ENCODE results near the gene COX5A.

Gene COX5A

DNA sequence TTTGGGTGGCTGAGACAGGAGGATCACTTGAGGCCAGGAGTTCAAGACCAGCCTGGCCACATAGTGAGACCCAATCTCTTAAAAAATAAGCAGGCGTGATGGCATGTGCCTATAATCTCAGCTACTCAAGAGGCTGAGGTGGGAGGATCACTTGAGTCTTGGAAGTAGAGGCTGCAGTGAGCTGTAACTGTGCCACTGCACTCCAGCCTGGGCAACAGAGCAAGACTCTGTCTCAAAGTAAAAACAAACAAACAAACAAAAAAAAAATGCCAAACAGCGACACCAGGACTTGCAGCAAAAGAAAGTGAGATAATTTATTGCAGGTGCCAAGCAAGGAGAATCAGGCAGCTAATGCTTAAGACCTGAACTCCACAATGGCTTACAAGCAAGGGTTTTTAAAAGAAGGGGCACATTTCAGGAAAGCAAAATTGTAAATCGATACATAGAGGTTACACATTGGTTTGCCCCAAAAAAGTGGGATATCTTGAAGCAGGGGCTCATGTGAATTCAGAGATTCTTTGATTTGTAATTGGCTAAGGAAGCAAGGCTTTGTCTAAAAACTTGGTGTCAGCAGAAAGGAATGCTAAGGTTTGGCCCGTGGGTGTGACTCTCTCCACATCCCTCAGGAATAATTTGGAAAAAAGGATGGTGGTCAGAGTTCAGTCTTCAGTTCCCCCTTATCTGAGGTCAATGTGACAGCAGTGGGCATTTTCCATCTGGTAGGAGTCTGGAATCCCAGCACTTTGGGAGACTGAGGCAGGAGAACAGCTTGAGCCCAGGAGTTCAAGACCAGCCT is 53.2 kb downstream of the COX5A start:
- no peak for DNase-seq (ENCODE audit: extremely low spot score)
- TF ChIP-seq SP1 (IDR thresholded peaks at IDR 0.05) (no peak), LEF1 (IDR thresholded peaks at IDR 0.05; ENCODE audit: borderline replicate concordance) (no peak), ZNF384 (IDR thresholded peaks at IDR 0.05) (no peak), FOXA1 (IDR thresholded peaks at IDR 0.05) (no peak), ARNT (IDR thresholded peaks at IDR 0.05) (no peak)
- ChIA-PET CTCF (interaction anchor here (0.7 kb wide), 1 partner anchor 17 kb away, joined by 3 read pairs; no protein-coding TSS in a partner anchor), POLR2A (no interaction called here)

DNA sequence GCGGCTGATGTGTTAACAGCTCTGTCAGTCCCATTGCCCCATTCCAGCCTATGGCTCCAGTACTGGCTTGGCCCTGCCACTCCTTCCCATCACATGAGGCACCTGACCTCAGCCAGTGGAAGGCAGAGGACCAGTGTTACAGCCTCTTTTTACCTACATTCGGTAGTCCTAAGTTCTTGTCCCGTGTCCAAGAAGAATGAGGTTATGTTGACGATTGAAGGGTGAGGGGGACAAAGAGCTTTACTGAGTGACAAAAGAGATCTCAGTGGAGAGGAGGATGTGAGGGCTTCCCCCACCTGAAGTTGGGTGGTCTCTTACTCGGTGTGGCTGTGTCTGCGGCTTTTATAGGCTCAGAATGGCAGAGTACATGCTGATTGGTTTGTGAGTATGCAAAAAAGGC is 55.3 kb downstream of the COX5A start:
- no peak for DNase-seq (ENCODE audit: extremely low spot score)
- CTCF ChIA-PET, result interaction anchor here (0.6 to 1.9 kb wide), 2 partner anchors 19 to 1067 kb away, joined by 3 to 8 read pairs; no protein-coding TSS in a partner anchor
- TF ChIP-seq SUZ12 (IDR thresholded peaks at IDR 0.05) (no peak), LEF1 (IDR thresholded peaks at IDR 0.05; ENCODE audit: borderline replicate concordance) (no peak), TARDBP (IDR thresholded peaks at IDR 0.05) (no peak), HDGF (IDR thresholded peaks at IDR 0.05; ENCODE audit: borderline replicate concordance) (no peak), L3MBTL2 (conservative IDR thresholded peaks at IDR 0.05) (no peak)
- POLR2A ChIA-PET, result interaction anchor here (1.3 kb wide), 1 partner anchor 24 kb away, joined by 5 read pairs; the partner anchor contains the start of gene FAM219B

DNA sequence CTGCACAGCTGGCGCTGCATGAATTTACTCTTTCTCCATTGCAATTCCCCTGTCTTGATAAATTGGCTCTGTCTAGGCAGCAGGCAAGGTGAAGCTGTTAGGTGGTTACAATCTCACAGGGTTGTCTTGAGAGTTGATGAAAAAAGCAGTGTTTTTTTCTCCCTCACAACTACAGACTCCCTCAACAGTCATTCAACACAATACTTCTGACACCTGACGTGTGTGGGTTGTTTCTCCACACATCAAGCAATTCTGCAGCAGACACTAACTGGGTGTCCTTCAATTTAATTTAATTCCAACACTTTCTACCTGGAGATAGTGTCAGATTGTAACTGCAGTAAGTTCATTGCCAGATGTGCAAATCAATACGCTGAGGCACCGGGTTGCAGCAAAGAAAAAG is 59.6 kb downstream of the COX5A start:
- TF ChIP-seq, protein P1, sequence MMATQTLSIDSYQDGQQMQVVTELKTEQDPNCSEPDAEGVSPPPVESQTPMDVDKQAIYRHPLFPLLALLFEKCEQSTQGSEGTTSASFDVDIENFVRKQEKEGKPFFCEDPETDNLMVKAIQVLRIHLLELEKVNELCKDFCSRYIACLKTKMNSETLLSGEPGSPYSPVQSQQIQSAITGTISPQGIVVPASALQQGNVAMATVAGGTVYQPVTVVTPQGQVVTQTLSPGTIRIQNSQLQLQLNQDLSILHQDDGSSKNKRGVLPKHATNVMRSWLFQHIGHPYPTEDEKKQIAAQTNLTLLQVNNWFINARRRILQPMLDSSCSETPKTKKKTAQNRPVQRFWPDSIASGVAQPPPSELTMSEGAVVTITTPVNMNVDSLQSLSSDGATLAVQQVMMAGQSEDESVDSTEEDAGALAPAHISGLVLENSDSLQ (IDR thresholded peaks at IDR 0.05), result no peak
- TF ChIP-seq FOXM1 (IDR thresholded peaks at IDR 0.05; ENCODE audit: borderline replicate concordance), result no peak
- no peak for TF ChIP-seq TARDBP (IDR thresholded peaks at IDR 0.05)
- TF ChIP-seq BHLHE40 (IDR thresholded peaks at IDR 0.05; ENCODE audit: borderline replicate concordance), result no peak
- no peak for TF ChIP-seq ARNT (IDR thresholded peaks at IDR 0.05)
- no peak for TF ChIP-seq SP1 (IDR thresholded peaks at IDR 0.05)
- no peak for TF ChIP-seq FOXA1 (IDR thresholded peaks at IDR 0.05)
- TF ChIP-seq ZNF384 (IDR thresholded peaks at IDR 0.05), result no peak
- no peak for TF ChIP-seq LEF1 (IDR thresholded peaks at IDR 0.05; ENCODE audit: borderline replicate concordance)
- no peak for TF ChIP-seq L3MBTL2 (conservative IDR thresholded peaks at IDR 0.05)
- no peak for TF ChIP-seq ELF4 (IDR thresholded peaks at IDR 0.05)
- TF ChIP-seq NFRKB (IDR thresholded peaks at IDR 0.05), result no peak
- TF ChIP-seq HDGF (IDR thresholded peaks at IDR 0.05; ENCODE audit: borderline replicate concordance), result no peak
- no peak for TF ChIP-seq CTBP1 (IDR thresholded peaks at IDR 0.05; ENCODE audit: borderline replicate concordance)
- TF ChIP-seq FOXK2 (IDR thresholded peaks at IDR 0.05), result no peak
- no peak for DNase-seq (ENCODE audit: extremely low spot score)
- POLR2A ChIA-PET, result interaction anchor here (1.4 to 2.2 kb wide), 2 partner anchors 22 to 28 kb away, joined by 3 to 10 read pairs; partner anchors contain the start of gene FAM219B
- CTCF ChIA-PET, result no interaction called here

DNA sequence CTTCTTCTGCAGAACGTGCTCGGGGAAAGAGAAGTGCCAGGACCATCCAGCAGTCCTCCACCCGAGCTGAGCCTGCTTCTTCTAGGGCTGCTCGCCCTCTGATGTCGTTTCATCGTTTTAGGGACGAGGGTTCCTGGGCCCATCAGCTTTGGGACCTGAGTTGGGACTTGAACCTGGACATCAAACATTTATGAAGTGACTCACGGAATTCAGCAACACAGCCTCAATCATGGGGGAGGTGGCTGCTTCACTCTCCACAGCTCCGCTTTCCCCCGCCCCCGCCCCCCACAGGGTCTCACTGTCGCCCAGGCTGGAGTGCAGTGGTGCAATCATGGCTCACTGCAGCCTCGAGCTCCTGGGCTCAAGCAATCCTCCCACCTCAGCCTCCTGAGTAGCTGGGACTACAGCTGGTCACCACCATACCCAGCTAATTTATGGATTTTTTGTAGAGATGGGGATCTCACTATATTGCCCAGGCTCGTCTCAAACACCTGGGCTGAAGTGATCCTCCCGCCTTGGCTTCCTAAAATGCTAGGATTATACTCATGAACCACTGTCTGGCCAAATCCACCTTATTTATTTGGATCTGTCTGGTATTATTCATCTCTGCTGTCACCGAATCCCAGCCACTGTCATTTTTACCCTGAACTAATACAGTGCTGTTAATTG is 64.0 kb downstream of the COX5A start:
- ChIA-PET CTCF (interaction anchor here (0.6 to 1.4 kb wide), 2 partner anchors 27 to 44 kb away, joined by 3 to 4 read pairs; no protein-coding TSS in a partner anchor), POLR2A (interaction anchor here (0.9 to 1.6 kb wide), 5 partner anchors 15 to 83 kb away, joined by 3 to 5 read pairs (median 4); partner anchors contain the start of genes MPI and ULK3)
- peak; percentile 57 for DNase-seq (ENCODE audit: extremely low spot score)
- TF ChIP-seq BHLHE40 (IDR thresholded peaks at IDR 0.05; ENCODE audit: borderline replicate concordance), result no peak
- no peak for TF ChIP-seq ELF4 (IDR thresholded peaks at IDR 0.05)
- TF ChIP-seq TARDBP (IDR thresholded peaks at IDR 0.05), result no peak
- TF ChIP-seq LEF1 (IDR thresholded peaks at IDR 0.05; ENCODE audit: borderline replicate concordance), result no peak
- TF ChIP-seq SP1 (IDR thresholded peaks at IDR 0.05), result no peak
- TF ChIP-seq, protein P1 (IDR thresholded peaks at IDR 0.05), result no peak
- TF ChIP-seq FOXK2 (IDR thresholded peaks at IDR 0.05), result no peak
- TF ChIP-seq CTBP1 (IDR thresholded peaks at IDR 0.05; ENCODE audit: borderline replicate concordance), result no peak
- no peak for TF ChIP-seq HDGF (IDR thresholded peaks at IDR 0.05; ENCODE audit: borderline replicate concordance)
- TF ChIP-seq NFRKB (IDR thresholded peaks at IDR 0.05), result no peak
- TF ChIP-seq ZNF384 (IDR thresholded peaks at IDR 0.05), result no peak
- TF ChIP-seq ARNT (IDR thresholded peaks at IDR 0.05), result no peak
- no peak for TF ChIP-seq FOXM1 (IDR thresholded peaks at IDR 0.05; ENCODE audit: borderline replicate concordance)
- TF ChIP-seq L3MBTL2 (conservative IDR thresholded peaks at IDR 0.05), result no peak

DNA sequence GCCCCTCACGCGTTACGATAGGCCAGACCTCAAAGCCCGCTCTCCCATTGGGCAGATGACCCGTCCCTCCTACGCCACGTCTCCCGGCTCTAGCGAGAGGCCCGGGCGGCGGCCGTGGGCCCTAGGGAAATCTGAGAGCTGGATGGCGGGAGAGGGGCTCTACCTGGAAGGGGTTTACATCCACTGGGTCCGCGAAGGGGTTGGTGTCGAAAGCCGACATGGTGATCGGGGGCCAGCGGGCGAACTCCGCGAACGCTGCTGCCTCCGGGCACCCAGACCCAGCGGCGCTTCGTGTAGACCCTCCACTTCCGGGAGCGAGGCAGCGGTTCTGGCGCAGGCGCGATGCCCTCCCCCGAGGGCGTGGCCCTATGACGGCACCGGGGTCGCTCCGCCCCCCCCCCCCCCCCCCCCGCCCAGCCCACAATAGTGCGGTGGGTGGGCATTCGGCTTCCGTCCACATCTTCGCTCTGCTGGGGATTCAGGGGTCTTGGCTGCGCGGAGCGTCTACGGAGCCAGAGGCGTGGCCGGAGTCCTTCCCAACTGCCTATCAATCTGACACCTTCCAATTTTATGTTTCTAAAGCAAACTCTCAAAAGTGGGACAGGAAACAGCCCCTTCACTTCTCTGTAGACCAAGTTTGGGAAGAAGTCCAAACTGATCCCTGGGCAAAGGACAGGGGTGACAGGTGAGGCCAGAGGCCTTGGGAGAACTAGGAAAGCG is 64.7 kb downstream of the COX5A start, which contains the start of gene SCAMP2:
Gene SCAMP2, minus strand, starts transcription at position 330 of the 720 bp plus-strand sequence. Its CDS starts 110 bp downstream, at position 220.
- DNase-seq (ENCODE audit: extremely low spot score), result peak; percentile 98
- CTCF ChIA-PET, result interaction anchor here (0.6 to 1.4 kb wide), 2 partner anchors 28 to 45 kb away, joined by 3 to 4 read pairs; no protein-coding TSS in a partner anchor
- TF ChIP-seq ELF4 (IDR thresholded peaks at IDR 0.05), result peak; percentile 98
- TF ChIP-seq L3MBTL2 (conservative IDR thresholded peaks at IDR 0.05), result peak; percentile 76
- no peak for TF ChIP-seq ARNT (IDR thresholded peaks at IDR 0.05)
- TF ChIP-seq, protein P1 (IDR thresholded peaks at IDR 0.05), result peak; percentile 99
- peak; percentile 45; the same call in 1 of the 2 replicates for TF ChIP-seq FOXM1 (IDR thresholded peaks at IDR 0.05; ENCODE audit: borderline replicate concordance)
- no peak for TF ChIP-seq ZNF384 (IDR thresholded peaks at IDR 0.05)
- POLR2A ChIA-PET, result interaction anchor here (0.9 to 1.6 kb wide), 4 partner anchors 15 to 84 kb away, joined by 3 to 4 read pairs (median 4); partner anchors contain the start of gene ULK3

All from HEK293T (cell line).